Type B pancreatic cell (in vitro differentiated cells): Measurements from ENCODE around the gene COL4A2. TPM values are rescaled to one million over a fixed set of nuclear protein-coding genes. Genes with fewer than 3 reads are reported as not detected.

Experiments
- DNase-seq: peaks from one replicate; pipeline ENCODE4 v3.0.0; 2021; ENCODE audit warnings: mixed read lengths; ENCODE audit not compliant: unreplicated experiment; ENCODE audit errors: extremely low spot score
- H3K27ac Mint-ChIP-seq: 2 replicates; pipeline ENCODE4 v1.8.0; 2021; ENCODE audit warnings: mild to moderate bottlenecking, mixed read lengths
- H3K27me3 Mint-ChIP-seq: 2 replicates; pipeline ENCODE4 v1.8.0; 2021; ENCODE audit warnings: mixed read lengths
- H3K36me3 Mint-ChIP-seq: 2 replicates; pipeline ENCODE4 v1.8.0; 2021; ENCODE audit warnings: mixed read lengths
- H3K4me1 Mint-ChIP-seq: one replicate; pipeline ENCODE4 v1.8.0; 2021; ENCODE audit warnings: mixed read lengths; ENCODE audit not compliant: unreplicated experiment
- H3K4me3 Mint-ChIP-seq: 2 replicates; pipeline ENCODE4 v1.8.0; 2021; ENCODE audit warnings: mild to moderate bottlenecking, mixed read lengths
- H3K9me3 Mint-ChIP-seq: 2 replicates; pipeline ENCODE4 v1.8.0; 2021; ENCODE audit warnings: mixed read lengths
- total RNA-seq: library from RNA; stranded (reverse); gene quantifications from 2 replicates; pipeline ENCODE4 v1.2.1, GENCODE V29; 2021; ENCODE audit warnings: low replicate concordance
- TF ChIP-seq, protein P1 (sequence below): fragments of 200-600 bp; sonication (generic); conservative IDR thresholded peaks from 2 replicates; pipeline ENCODE4 v1.5.0; 2021; ENCODE audit warnings: antibody characterized with exemption, mild to moderate bottlenecking

The COL4A2 gene
- total RNA-seq, 1 donor from 2014 or later, result 145 TPM

DNA sequence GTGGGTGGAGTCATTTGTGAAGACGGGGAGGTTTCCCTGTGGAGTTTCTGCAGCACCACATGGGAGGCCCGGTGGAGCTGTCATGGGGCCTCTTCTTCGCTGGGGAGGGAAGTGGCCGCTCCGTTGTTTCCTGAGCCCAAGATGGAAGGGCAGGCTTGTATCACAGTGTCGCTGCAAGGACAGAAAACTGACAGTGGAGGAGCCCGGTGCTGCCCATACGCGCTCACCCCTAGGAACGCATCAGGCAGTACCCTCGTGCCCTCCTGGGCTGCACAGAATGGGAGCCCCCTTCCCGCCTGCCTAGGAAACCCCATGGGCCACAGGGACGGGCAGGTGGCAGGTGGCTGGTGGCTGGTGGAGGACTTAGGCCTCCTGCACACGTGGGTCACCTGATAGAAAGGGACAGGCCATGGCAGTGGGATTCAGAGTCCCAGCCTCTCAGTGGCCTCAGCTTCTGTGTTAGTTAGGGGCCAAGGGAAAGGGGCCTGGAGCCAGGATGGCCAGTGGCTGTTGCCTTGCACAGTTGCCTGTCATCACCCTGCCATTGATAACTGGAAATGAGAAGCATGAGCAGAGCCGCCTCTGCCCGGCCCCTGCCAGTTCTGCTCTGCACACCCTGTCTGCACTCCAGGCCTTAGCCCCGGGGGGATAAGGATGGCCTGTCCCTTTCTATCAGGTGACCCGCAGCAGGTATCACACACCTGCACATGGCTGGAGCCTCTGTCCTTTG, 7.6 kb downstream of the COL4A2 start:
- no peak overlapping the region for H3K4me3 Mint-ChIP-seq
- H3K9me3 Mint-ChIP-seq, result no peaks in the 10 kb centered on the region
- peaks cover 13% of the 10 kb centered on the region for H3K36me3 Mint-ChIP-seq
- TF ChIP-seq, protein P1, sequence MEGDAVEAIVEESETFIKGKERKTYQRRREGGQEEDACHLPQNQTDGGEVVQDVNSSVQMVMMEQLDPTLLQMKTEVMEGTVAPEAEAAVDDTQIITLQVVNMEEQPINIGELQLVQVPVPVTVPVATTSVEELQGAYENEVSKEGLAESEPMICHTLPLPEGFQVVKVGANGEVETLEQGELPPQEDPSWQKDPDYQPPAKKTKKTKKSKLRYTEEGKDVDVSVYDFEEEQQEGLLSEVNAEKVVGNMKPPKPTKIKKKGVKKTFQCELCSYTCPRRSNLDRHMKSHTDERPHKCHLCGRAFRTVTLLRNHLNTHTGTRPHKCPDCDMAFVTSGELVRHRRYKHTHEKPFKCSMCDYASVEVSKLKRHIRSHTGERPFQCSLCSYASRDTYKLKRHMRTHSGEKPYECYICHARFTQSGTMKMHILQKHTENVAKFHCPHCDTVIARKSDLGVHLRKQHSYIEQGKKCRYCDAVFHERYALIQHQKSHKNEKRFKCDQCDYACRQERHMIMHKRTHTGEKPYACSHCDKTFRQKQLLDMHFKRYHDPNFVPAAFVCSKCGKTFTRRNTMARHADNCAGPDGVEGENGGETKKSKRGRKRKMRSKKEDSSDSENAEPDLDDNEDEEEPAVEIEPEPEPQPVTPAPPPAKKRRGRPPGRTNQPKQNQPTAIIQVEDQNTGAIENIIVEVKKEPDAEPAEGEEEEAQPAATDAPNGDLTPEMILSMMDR, result no peak
- DNase-seq, result no peak
- H3K4me1 Mint-ChIP-seq, result peaks cover 13% of the 10 kb centered on the region
- peaks cover 3% of the 10 kb centered on the region for H3K27me3 Mint-ChIP-seq
- no peak overlapping the region for H3K27ac Mint-ChIP-seq

DNA sequence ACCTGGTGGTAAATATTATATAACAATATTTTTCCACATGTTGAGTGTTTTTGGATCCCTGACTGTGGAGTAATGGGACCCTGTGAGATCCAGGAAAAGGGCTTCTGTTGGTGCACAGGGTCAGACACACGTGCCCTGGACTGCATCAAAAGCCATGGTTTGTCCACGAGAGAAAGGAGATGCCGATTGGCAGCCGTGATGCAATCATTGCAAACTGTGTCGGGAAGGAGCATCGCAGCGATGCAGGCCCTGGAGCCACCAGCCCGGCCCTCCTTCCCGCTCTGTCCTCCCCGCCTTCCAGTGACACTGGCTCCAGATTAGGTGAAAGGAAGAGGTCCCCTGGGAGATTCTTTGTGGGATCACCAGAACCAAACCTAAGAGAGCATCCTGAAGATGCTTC, 9.1 kb downstream of the COL4A2 start:
- H3K27ac Mint-ChIP-seq, result no peak overlapping the region
- peaks cover 12% of the 10 kb centered on the region for H3K4me1 Mint-ChIP-seq
- TF ChIP-seq, protein P1, result no peak
- peaks cover 13% of the 10 kb centered on the region for H3K36me3 Mint-ChIP-seq
- H3K4me3 Mint-ChIP-seq, result no peak overlapping the region
- no peaks in the 10 kb centered on the region for H3K9me3 Mint-ChIP-seq
- peaks cover 3% of the 10 kb centered on the region for H3K27me3 Mint-ChIP-seq
- peak; percentile 40 for DNase-seq

DNA sequence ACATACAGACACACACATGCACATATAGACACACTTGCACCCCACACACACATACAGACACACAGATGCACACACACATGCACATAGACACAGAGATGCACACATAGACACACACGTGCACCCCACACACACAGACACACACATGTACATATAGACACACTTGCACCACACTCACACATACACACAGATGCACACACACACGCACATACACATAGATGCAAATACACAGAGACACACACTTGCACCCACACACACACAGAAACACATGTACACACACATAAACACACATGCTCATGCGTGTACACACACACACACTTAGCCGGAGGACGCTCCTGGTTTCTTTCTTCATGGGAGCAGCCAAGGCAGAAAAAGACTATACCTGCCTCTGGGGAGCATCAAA, 10.0 kb downstream of the COL4A2 start:
- TF ChIP-seq, protein P1, result no peak
- Mint-ChIP-seq H3K4me1 (peaks cover 11% of the 10 kb centered on the region), H3K27me3 (peaks cover 3% of the 10 kb centered on the region), H3K27ac (no peak overlapping the region), H3K36me3 (peaks cover 18% of the 10 kb centered on the region), H3K9me3 (peaks cover 5% of the 10 kb centered on the region), H3K4me3 (no peak overlapping the region)
- DNase-seq, result peak; percentile 11

DNA sequence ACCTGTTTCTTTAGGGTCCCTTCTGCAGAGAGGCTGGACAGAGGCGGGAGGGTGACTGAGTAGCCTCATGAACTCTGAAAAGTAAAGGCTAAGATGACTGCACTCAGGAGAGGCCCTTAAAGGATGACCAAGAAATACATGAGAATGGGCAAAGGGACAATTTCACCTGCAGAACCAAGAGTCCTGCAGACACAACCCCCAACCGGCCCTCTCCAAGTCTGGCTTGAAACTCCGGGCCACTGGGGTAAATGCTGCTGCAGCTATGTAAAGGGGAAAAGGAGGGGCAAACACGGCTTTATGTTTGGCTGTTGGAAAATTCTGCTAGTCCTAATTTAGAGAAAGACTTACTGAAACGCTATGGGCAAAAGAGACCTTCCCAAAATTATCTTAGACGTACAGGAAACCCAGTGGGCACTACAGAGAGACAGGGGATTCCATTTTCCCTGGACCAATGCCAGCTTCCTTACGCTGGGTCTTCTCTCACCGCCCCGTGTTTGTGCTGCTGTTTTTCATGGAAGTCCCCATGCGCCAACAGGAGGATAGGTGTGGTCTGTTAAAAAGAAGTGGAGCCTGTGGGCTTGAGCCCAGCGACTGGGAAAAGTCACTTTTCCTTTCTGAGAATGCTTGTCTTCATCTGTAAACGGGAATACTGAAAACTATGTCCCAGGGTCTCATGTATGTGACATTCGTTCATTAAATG, 10.6 kb downstream of the COL4A2 start:
- peaks cover 13% of the 10 kb centered on the region for H3K36me3 Mint-ChIP-seq
- peaks cover 5% of the 10 kb centered on the region for H3K9me3 Mint-ChIP-seq
- no peak for DNase-seq
- TF ChIP-seq, protein P1, result no peak
- no peak overlapping the region for H3K27ac Mint-ChIP-seq
- no peaks in the 10 kb centered on the region for H3K27me3 Mint-ChIP-seq
- peaks cover 5% of the 10 kb centered on the region for H3K4me1 Mint-ChIP-seq
- no peak overlapping the region for H3K4me3 Mint-ChIP-seq

DNA sequence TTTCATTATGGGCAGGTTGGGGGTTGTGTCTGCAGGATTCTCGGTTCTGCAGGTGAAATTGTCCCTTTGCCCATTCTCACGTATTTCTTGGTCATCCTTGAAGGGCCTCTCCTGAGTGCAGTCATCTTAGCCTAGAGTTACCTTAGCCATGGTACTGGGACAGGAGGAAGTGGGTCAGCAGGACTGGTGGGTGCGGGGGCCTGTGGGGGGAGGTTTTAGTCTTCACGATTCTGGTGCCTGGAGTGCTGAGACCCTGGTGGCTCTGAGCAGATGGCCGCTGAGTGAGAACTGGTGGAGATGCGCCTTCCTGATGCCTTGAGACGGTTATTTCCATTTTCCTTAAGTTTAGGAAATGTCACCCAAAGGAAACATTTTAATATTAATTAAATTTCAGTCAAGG, 11.8 kb downstream of the COL4A2 start:
- TF ChIP-seq, protein P1, result no peak
- DNase-seq, result peak; percentile 3
- no peak overlapping the region for H3K4me3 Mint-ChIP-seq
- no peak overlapping the region for H3K27ac Mint-ChIP-seq
- peaks cover 4% of the 10 kb centered on the region for H3K4me1 Mint-ChIP-seq
- peaks cover 5% of the 10 kb centered on the region for H3K9me3 Mint-ChIP-seq
- H3K27me3 Mint-ChIP-seq, result no peaks in the 10 kb centered on the region
- peaks cover 13% of the 10 kb centered on the region for H3K36me3 Mint-ChIP-seq
